Fibroblast of pulmonary artery (primary cell): Measurements from ENCODE around the gene CHN1.
A peak's percentile ranks its signal among the peaks of the same experiment; 100 is the strongest.

Experiments used
- DNase-seq: peaks from one replicate; pipeline ENCODE4 v3.0.0-alpha.2; 2010; ENCODE audit warnings: low read depth
- H3K4me3 ChIP-seq: replicated peaks from 2 replicates; pipeline ENCODE4 v1.5.1; 2011; ENCODE audit warnings: low read depth, mild to moderate bottlenecking, control low read depth, low read length, moderate library complexity
- CTCF ChIP-seq: IDR thresholded peaks from 2 replicates; pipeline ENCODE4 v1.5.1; 2011; ENCODE audit warnings: mild to moderate bottlenecking, control low read depth, low read length, inconsistent platforms; ENCODE audit errors: missing control alignments

Gene CHN1

GRCh38 chr2:174914853-174915760, 90.1 kb downstream of the CHN1 start:
- TF ChIP-seq CTCF, result no peak
- peak; percentile 47 for DNase-seq
- no peak overlapping the region for H3K4me3 ChIP-seq

- DNase-seq, result peak; percentile 52
- TF ChIP-seq CTCF, result no peak
- no peak overlapping the region for H3K4me3 ChIP-seq
Measured at GRCh38 chr2:174908284-174908683, 96.9 kb downstream of the CHN1 start.

GRCh38 chr2:174903264-174903556, 102.0 kb downstream of the CHN1 start:
- TF ChIP-seq CTCF, result no peak
- DNase-seq, result no peak
- H3K4me3 ChIP-seq, result no peak overlapping the region

GRCh38 chr2:174902506-174903263, 102.5 kb downstream of the CHN1 start:
- no peak for TF ChIP-seq CTCF
- DNase-seq, result peak; percentile 67

GRCh38 chr2:174901075-174901474, 104.1 kb downstream of the CHN1 start:
- no peak for DNase-seq
- no peak for TF ChIP-seq CTCF
- no peak overlapping the region for H3K4me3 ChIP-seq

More at GRCh38 chr2:174902506-174903263, 102.5 kb downstream of the CHN1 start:
- no peak overlapping the region for H3K4me3 ChIP-seq

- DNase-seq, result no peak
- no peak for TF ChIP-seq CTCF
- H3K4me3 ChIP-seq, result no peak overlapping the region
Measured at GRCh38 chr2:174897286-174897685, 107.9 kb downstream of the CHN1 start.

GRCh38 chr2:174893018-174893417, 112.2 kb downstream of the CHN1 start:
- DNase-seq, result no peak
- TF ChIP-seq CTCF, result no peak
- H3K4me3 ChIP-seq, result no peak overlapping the region
